H1 (cell line): ENCODE data around the gene ENO2. TPM values are rescaled to one million over a fixed set of nuclear protein-coding genes. Genes with fewer than 3 reads are reported as not detected.
A peak's percentile ranks its signal among the peaks of the same experiment; 100 is the strongest.

Source experiments
- CTCF ChIA-PET: fragments of 300-600 bp; sonication (Branson Sonifier 250); formaldehyde crosslinking; loops from one replicate; lab custom pipeline; 2021; ENCODE audit not compliant: partially characterized antibody; lab: Charles Lee
- POLR2A ChIA-PET: fragments of 300-600 bp; sonication (Branson Sonifier 250); formaldehyde crosslinking; loops from one replicate; lab custom pipeline; 2021; ENCODE audit warnings: inconsistent platforms; ENCODE audit not compliant: partially characterized antibody; lab: Charles Lee
- DNase-seq, 2 experiments: peaks; one replicate each; pipeline versions ENCODE4 v3.0.0 to v3.0.0-alpha.2; 2010 to 2022; ENCODE audit warnings: low spot score in 2 of 2, low read depth in 1 of 2, mixed read lengths in 1 of 2
- FAIRE-seq: peaks from 2 replicates; lab custom pipeline; 2011; peaks lifted over from hg19 to GRCh38; lab: Jason Lieb, UNC
- H2AFZ ChIP-seq: 2 replicates; pipeline ENCODE4 v1.8.1; 2012; ENCODE audit warnings: low read length, inconsistent platforms
- H2AK5ac ChIP-seq: 2 replicates; pipeline ENCODE4 v1.6.1; 2013; ENCODE audit warnings: low read depth, low read length
- H2BK120ac ChIP-seq: replicated peaks from 2 replicates; pipeline ENCODE3; 2013; ENCODE audit warnings: low read depth, low read length, inconsistent platforms
- H2BK12ac ChIP-seq: 2 replicates; pipeline ENCODE4 v1.6.1; 2013; ENCODE audit warnings: low read depth, low read length
- H2BK15ac ChIP-seq: 2 replicates; pipeline ENCODE4 v1.6.1; 2013; ENCODE audit warnings: low read length
- H2BK20ac ChIP-seq: 2 replicates; pipeline ENCODE4 v1.6.1; 2013; ENCODE audit warnings: low read length
- H2BK5ac ChIP-seq: 2 replicates; pipeline ENCODE4 v1.6.1; 2013; ENCODE audit warnings: low read depth, low read length
- H3K14ac ChIP-seq: 2 replicates; pipeline ENCODE4 v1.6.1; 2013; ENCODE audit warnings: inconsistent platforms; ENCODE audit not compliant: insufficient read length
- H3K18ac ChIP-seq: 2 replicates; pipeline ENCODE4 v1.6.1; 2013; ENCODE audit warnings: low read length; ENCODE audit errors: extremely low read depth
- H3K23ac ChIP-seq: 2 replicates; pipeline ENCODE4 v1.6.1; 2013; ENCODE audit warnings: inconsistent platforms; ENCODE audit not compliant: insufficient read length
- H3K23me2 ChIP-seq: 2 replicates; pipeline ENCODE4 v1.6.1; 2013; ENCODE audit warnings: low read depth, low read length
- H3K27ac ChIP-seq: 2 replicates; pipeline ENCODE4 v1.6.1; 2011; ENCODE audit warnings: low read depth, low read length, inconsistent platforms
- H3K27me3 ChIP-seq, 4 experiments: replicated peaks in 1 of 4; 1 replicate in 1 of 4; 2 replicates in 3 of 4; pipeline versions ENCODE4 v1.6.1 to v1.8.1; 2011 to 2013; ENCODE audit warnings: low read length in 3 of 4, mild to moderate bottlenecking in 3 of 4, inconsistent platforms in 2 of 4, mixed read lengths in 2 of 4, moderate library complexity in 1 of 4; ENCODE audit not compliant: control insufficient read depth in 3 of 4, insufficient read depth in 3 of 4; ENCODE audit errors: extremely low read depth in 1 of 4
- H3K36me3 ChIP-seq, 4 experiments: 2 replicates each; pipeline versions ENCODE4 v1.6.1 to v1.8.1; 2011 to 2013; ENCODE audit warnings: mild to moderate bottlenecking in 4 of 4, low read length in 3 of 4, moderate library complexity in 2 of 4, control low read depth in 1 of 4, inconsistent platforms in 1 of 4; ENCODE audit not compliant: insufficient read depth in 4 of 4, control insufficient read depth in 2 of 4
- H3K4ac ChIP-seq: replicated peaks from 2 replicates; pipeline ENCODE3; 2013; ENCODE audit warnings: low read length, low read depth, mixed read lengths, inconsistent platforms; ENCODE audit not compliant: insufficient read length
- H3K4me1 ChIP-seq, 4 experiments: replicated peaks in 1 of 4; 1 replicate in 1 of 4; 2 replicates in 3 of 4; pipeline versions ENCODE4 v1.6.1 to v1.8.1; 2011 to 2013; ENCODE audit warnings: low read length in 3 of 4, inconsistent platforms in 2 of 4, mixed read lengths in 1 of 4; ENCODE audit not compliant: insufficient read depth in 4 of 4, control insufficient read depth in 3 of 4
- H3K4me2 ChIP-seq, 2 experiments: 2 replicates each; pipeline versions ENCODE4 v1.6.1 to v1.8.1; 2011 to 2013; ENCODE audit warnings: low read depth in 2 of 2, low read length in 2 of 2, control low read depth in 1 of 2, inconsistent platforms in 1 of 2, mild to moderate bottlenecking in 1 of 2; ENCODE audit not compliant: insufficient read depth in 1 of 2
- H3K4me3 ChIP-seq, 4 experiments: fragments of 200-600, 300-600 bp in 1 of 4; sonication (generic), shearing (Covaris generic), sonication (Bioruptor Twin) in 1 of 4; 2 replicates each; pipeline versions ENCODE4 v1.5.1 to v1.8.1; 2011 to 2016; ENCODE audit warnings: low read length in 4 of 4, low read depth in 3 of 4, control low read depth in 2 of 4, inconsistent platforms in 2 of 4, mild to moderate bottlenecking in 2 of 4, mixed read lengths in 1 of 4, moderate library complexity in 1 of 4; ENCODE audit not compliant: insufficient read depth in 2 of 4; ENCODE audit errors: extremely low read depth in 1 of 4
- H3K56ac ChIP-seq: replicated peaks from 2 replicates; pipeline ENCODE3; 2013; ENCODE audit warnings: low read depth, mild to moderate bottlenecking, mixed read lengths, low read length, inconsistent platforms; ENCODE audit not compliant: insufficient read length
- H3K79me1 ChIP-seq: 2 replicates; pipeline ENCODE4 v1.6.1; 2013; ENCODE audit warnings: low read depth, low read length, control low read depth
- H3K79me2 ChIP-seq, 2 experiments: 2 replicates each; pipeline versions ENCODE4 v1.6.1 to v1.8.1; 2012 to 2013; ENCODE audit warnings: low read length in 2 of 2, mild to moderate bottlenecking in 2 of 2, inconsistent platforms in 1 of 2; ENCODE audit not compliant: insufficient read depth in 2 of 2, control insufficient read depth in 1 of 2
- H3K9ac ChIP-seq, 4 experiments: replicated peaks in 1 of 4; 1 replicate in 1 of 4; 2 replicates in 3 of 4; pipeline versions ENCODE4 v1.6.1 to v1.8.1; 2011 to 2013; ENCODE audit warnings: low read depth in 3 of 4, low read length in 3 of 4, control low read depth in 2 of 4, mild to moderate bottlenecking in 2 of 4, moderate library complexity in 2 of 4, inconsistent platforms in 1 of 4; ENCODE audit errors: extremely low read depth in 1 of 4
- H3K9me3 ChIP-seq, 2 experiments: 2 replicates each; pipeline versions ENCODE4 v1.6.1 to v1.8.1; 2012 to 2013; ENCODE audit warnings: mild to moderate bottlenecking in 2 of 2, moderate library complexity in 2 of 2, control low read depth in 1 of 2, inconsistent platforms in 1 of 2, low read depth in 1 of 2, low read length in 1 of 2, mixed read lengths in 1 of 2; ENCODE audit not compliant: insufficient read depth in 2 of 2
- H4K20me1 ChIP-seq, 2 experiments: replicated peaks in 1 of 2; 2 replicates each; pipeline versions ENCODE3 to v1.8.1; 2011 to 2013; ENCODE audit warnings: inconsistent platforms in 2 of 2, low read length in 2 of 2, mild to moderate bottlenecking in 1 of 2; ENCODE audit not compliant: insufficient read depth in 2 of 2, control insufficient read depth in 1 of 2
- H4K5ac ChIP-seq: 2 replicates; pipeline ENCODE4 v1.6.1; 2013; ENCODE audit warnings: low read length, low read depth, mixed read lengths, inconsistent platforms; ENCODE audit not compliant: insufficient read length
- H4K8ac ChIP-seq: 2 replicates; pipeline ENCODE4 v1.8.0; 2013; ENCODE audit warnings: mild to moderate bottlenecking, moderate library complexity, low read length, inconsistent platforms; ENCODE audit not compliant: insufficient read depth; ENCODE audit errors: extremely low read depth
- H4K91ac ChIP-seq: replicated peaks from 2 replicates; pipeline ENCODE3; 2013; ENCODE audit warnings: low read length, mixed read lengths, inconsistent platforms; ENCODE audit not compliant: insufficient read length
- CEBPB ChIP-seq: IDR thresholded peaks from 2 replicates; pipeline ENCODE4 v1.6.1; 2012; ENCODE audit warnings: low read depth, low read length
- CHD2 ChIP-seq: IDR thresholded peaks from 2 replicates; pipeline ENCODE4 v1.6.1; 2012; ENCODE audit warnings: low read length, improper control_type of control experiment
- CTBP2 ChIP-seq: IDR thresholded peaks from 2 replicates; pipeline ENCODE4 v1.7.0; 2011; ENCODE audit warnings: borderline replicate concordance, mild to moderate bottlenecking, moderate library complexity, mixed read lengths, low read length; ENCODE audit not compliant: insufficient read depth, insufficient read length
- FOSL1 ChIP-seq: IDR thresholded peaks from 2 replicates; pipeline ENCODE4 v1.6.1; 2011; ENCODE audit warnings: mild to moderate bottlenecking, low read depth, low read length, moderate library complexity; ENCODE audit not compliant: insufficient read depth
- MAFK ChIP-seq: IDR thresholded peaks from 2 replicates; pipeline ENCODE4 v1.6.1; 2012; ENCODE audit warnings: low read depth, mild to moderate bottlenecking, improper control_type of control experiment, low read length
- RBBP5 ChIP-seq: IDR thresholded peaks from 2 replicates; pipeline ENCODE4 v1.7.1; 2012; ENCODE audit warnings: low read depth, mild to moderate bottlenecking, inconsistent platforms, low read length, moderate library complexity, borderline replicate concordance
- SRF ChIP-seq: IDR thresholded peaks from 2 replicates; pipeline ENCODE4 v1.6.1; 2011; ENCODE audit warnings: mild to moderate bottlenecking, low read depth, low read length, moderate library complexity
- WGBS, 2 experiments: shearing (Covaris generic) in 1 of 2; methylation state at CpG; one replicate each; pipeline versions ENCODE4 v1.1.6 to v1.1.7; 2013 to 2015; ENCODE audit warnings: low lambda C conversion rate in 2 of 2, mixed read lengths in 2 of 2, inconsistent platforms in 1 of 2, low coverage in 1 of 2, missing lambda C conversion rate in 1 of 2; ENCODE audit not compliant: insufficient replicate concordance in 2 of 2, insufficient coverage in 1 of 2, insufficient read length in 1 of 2; ENCODE audit errors: extremely low coverage in 1 of 2, missing lambda C conversion rate in 1 of 2; 5-methylcytosine and 5-hydroxymethylcytosine counted together
- polyA plus RNA-seq, 7 experiments: library from polyadenylated mRNA; depleted of rRNA in 3 of 7; stranded (reverse) in 5 of 7; unstranded in 2 of 7; fragments of >200 nt in 5 of 7; fragments of 200-250 nt in 2 of 7; gene quantifications; 1 replicate in 5 of 7; 2 replicates in 1 of 7; 4 replicates in 1 of 7; pipeline versions ENCODE4 v1.2.1 to v1.2.3, GENCODE V29; 2011 to 2013; ENCODE audit warnings: missing spikeins in 2 of 7, mixed read lengths in 2 of 7
- total RNA-seq: library from RNA; stranded (reverse); fragmentation: NEBNext Ultra II Directional; extraction: Animal tissue kit (Norgen Biotek cat#: 25700); gene quantifications from 2 replicates; pipeline ENCODE4 v1.2.1, GENCODE V29; 2021

ENO2 gene
- total and polyA plus RNA-seq, 2 of the 8 experiments (the other 6 are each of a cell fraction or from before 2014, with no cell fraction given) = 92.4 to 102 TPM

- Histone ChIP-seq H2BK15ac (0 out of 2 replicates have a peak overlapping the region, but pooled peaks have one; percentile 5), H3K36me3 (peaks cover 0 to 20% (median 1%) of the 10 kb centered on the region in 4 experiments; a peak in 4 of 8 replicates), H2AFZ (no peak overlapping the region), H3K14ac (no peak overlapping the region), H2BK20ac (peak overlapping the region; percentile 62), H4K8ac (no peak overlapping the region), H3K4me2 (no peak overlapping the region), H2BK5ac (peak overlapping the region; percentile 54; the same call in 1 of the 2 replicates), H3K79me2 (no peaks in the 10 kb centered on the region), H3K9me3 (no peaks in the 10 kb centered on the region), H4K5ac (no peak overlapping the region), H3K27me3 (no peaks in the 10 kb centered on the region), H2BK12ac (peak overlapping the region; percentile 98; the same call in 1 of the 2 replicates), H3K4me3 (no peak overlapping the region), H3K9ac (no peak overlapping the region), H3K79me1 (no peaks in the 10 kb centered on the region), H3K56ac (no peak overlapping the region), H3K4me1 (peaks cover 2 to 13% (median 8%) of the 10 kb centered on the region in 4 experiments; a peak in 6 of 7 replicates), H3K18ac (peak overlapping the region; percentile 76), H4K20me1 (no peaks in the 10 kb centered on the region), H3K4ac (no peak overlapping the region), H2BK120ac (no peak overlapping the region), H3K27ac (no peak overlapping the region), H4K91ac (peak overlapping the region; percentile 1), H3K23ac (no peak overlapping the region), H2AK5ac (peak overlapping the region; percentile 100), H3K23me2 (no peaks in the 10 kb centered on the region)
- FAIRE-seq (no peak), DNase-seq (no peak)
- CTCF ChIA-PET = interaction anchor here (0.6 to 2.3 kb wide), 2 partner anchors 16 to 190 kb away, joined by 3 to 18 read pairs; partner anchors contain the start of gene SPSB2
- POLR2A ChIA-PET = interaction anchor here (4.1 to 7.8 kb wide), 2 partner anchors 16 to 21 kb away, joined by 26 to 86 read pairs; partner anchors contain the start of genes SPSB2 and TPI1
- 95% methylated on average over 2 of the region's 2 CpGs; no CpG with 5 or more reads in 1 of the 2 experiments for WGBS, 2 experiments
- TF ChIP-seq CEBPB (no peak), CTBP2 (no peak), SRF (no peak), CHD2 (no peak), MAFK (peak; percentile 47; the same call in 1 of the 2 replicates), RBBP5 (no peak), FOSL1 (no peak)
Observed at GRCh38 chr12:6888360-6888759, 26.0 kb upstream of the ENO2 start.
